ENCODE results near the gene UTP11. TPM values are rescaled to one million over a fixed set of nuclear protein-coding genes. Genes with fewer than 3 reads are reported as not detected.
"Not testable (repeated sequence)": the region's sequence is repeated elsewhere in the genome, so short reads cannot be mapped to it uniquely, and the experiment has no call there.

The UTP11 gene
- total RNA-seq, 1 experiment from 2014 or later = 101 TPM

DNA sequence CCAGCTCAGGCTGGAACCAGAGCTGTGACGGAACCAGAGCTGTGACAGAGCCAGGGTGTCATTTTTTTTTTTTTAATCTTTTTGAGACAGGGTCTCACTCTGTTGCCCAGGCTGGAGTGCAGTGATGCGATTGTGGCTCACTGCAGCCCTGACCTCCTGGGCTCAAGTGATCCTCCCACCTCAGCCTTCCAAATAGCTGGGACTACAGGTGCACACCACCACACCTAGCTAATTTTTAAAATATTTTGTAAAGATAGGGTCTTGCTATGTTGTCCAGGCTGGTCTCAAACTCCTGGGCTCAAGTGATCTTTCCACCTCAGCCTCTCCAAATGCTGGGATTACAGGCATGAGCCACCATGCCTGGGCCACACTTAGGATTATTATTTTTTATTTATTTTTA lies 20.5 kb downstream of the UTP11 start:
- not testable (repeated sequence) for DNase-seq, H3K27me3 ChIP-seq, H3K9me3 ChIP-seq, H3K36me3 ChIP-seq, H3K4me3 ChIP-seq

DNA sequence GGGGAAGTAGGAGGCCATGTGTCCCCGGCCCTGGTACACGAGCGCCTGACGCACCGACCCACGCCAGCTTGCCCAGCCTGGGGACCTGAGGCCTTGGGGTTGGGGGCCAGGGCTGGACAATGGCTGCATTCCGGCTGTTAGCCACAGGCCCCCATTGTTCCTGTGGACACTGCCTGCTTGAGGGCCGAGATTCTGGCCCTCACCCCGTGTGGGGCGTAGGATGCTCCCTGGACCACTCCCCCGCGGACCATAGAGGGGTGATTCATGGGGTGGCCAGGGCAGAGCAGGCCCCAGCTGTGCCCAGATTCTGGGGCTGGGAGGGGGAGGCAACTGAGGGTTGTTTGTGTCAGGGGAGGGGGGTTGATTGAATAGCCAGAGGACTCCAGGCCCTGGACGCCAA lies 22.3 kb downstream of the UTP11 start:
- Histone ChIP-seq H3K9me3 (no peaks in the 10 kb centered on the region), H3K36me3 (no peaks in the 10 kb centered on the region), H3K4me3 (no peak overlapping the region), H3K27me3 (no peaks in the 10 kb centered on the region)
- no peak for DNase-seq

DNA sequence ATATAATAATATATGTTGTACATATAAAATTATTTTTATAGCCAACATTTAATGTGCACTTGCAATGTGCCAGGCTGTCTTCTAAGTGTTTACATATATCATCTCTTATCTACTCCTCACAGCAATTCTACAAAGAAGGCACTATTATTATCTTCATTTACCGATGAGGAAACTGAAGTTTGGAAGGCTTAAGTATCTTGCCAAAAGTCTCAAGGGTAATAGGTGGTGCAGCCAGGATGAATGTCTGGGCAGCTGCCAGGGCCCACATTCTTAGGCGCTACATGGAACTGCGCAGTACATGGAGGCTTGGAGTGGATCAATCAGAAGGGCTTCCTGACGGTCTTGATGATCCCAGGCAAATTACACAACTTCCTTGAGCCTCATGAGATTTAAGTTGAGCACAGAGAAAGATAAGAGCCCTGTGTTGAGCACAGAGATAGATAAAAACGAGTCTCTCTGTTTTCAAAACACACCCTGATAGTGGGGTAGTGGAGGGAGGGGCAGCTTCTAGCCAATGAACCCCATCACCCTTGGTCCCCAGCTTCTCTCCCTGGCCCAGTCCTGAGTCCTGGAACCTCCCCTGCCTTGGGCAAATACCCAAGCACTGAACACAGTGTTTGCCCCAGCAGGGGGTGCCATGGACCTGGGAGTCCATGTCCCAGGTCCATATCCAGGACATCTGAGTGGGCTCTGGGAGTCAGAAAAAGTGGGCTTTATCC lies 24.8 kb downstream of the UTP11 start:
- Histone ChIP-seq H3K9me3 (no peaks in the 10 kb centered on the region), H3K27me3 (no peaks in the 10 kb centered on the region), H3K36me3 (no peaks in the 10 kb centered on the region), H3K4me3 (no peak overlapping the region)
- no peak for DNase-seq

DNA sequence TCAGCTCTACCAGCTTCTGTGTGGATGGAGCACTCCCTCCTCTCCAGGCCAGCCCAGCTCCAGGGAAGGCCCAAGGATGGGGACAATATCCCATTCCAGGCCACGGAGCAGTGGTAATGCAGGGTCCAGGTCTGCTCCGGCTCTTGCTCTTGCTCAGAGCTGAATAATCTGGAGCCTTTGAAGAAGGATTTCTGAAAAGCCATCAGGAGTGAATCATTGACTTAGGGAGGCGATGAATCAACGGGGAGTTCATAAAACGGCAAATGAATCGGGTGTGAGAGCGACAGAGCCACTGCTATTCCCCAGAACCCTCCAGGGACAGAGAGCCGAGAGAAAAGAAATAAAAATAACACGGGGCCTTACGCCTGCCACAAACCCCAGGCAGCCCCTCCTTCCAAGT lies 26.3 kb downstream of the UTP11 start:
- Histone ChIP-seq H3K9me3 (no peaks in the 10 kb centered on the region), H3K27me3 (peaks cover under 1% of the 10 kb centered on the region; the same call in 1 of the 2 replicates), H3K36me3 (no peaks in the 10 kb centered on the region), H3K4me3 (no peak overlapping the region)
- peak; percentile 36 for DNase-seq

DNA sequence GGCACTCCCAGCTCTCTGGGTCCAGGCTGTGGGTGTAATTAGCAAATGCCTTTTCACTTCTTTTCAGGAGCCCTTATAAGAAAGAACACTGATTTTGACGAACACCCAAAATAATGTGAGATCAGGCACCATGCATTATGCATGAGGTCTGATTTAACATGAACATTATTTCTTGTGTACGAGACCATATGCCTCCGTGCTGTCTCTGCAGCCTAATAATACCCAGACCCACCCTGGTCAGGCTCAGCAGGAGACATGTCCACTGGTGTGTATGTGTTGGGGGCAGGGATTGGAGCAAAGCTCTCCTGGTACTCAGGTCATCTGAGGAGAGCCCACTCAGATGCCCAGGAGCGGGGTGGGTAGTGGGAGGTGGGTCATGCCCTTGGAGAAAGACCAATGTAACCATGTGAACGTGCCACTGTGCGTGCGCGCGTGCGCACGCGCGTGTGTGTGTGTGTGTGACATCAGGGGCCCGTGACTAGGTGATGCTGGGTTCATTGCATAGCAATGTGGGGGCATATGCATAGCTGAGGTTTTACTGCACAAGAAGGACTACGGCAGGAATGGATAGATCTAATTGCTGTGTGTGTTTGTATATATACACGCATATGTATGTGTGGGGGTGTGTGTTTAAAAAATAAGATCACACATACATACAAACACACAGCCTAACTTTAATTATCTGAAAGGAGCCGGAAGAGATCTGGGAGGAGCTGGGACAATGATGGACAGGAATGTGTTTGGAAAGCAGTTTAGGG lies 27.0 kb downstream of the UTP11 start:
- H3K4me3 ChIP-seq = no peak overlapping the region
- H3K36me3 ChIP-seq = no peaks in the 10 kb centered on the region
- no peaks in the 10 kb centered on the region for H3K9me3 ChIP-seq
- peaks cover 5% of the 10 kb centered on the region; the same call in 1 of the 2 replicates for H3K27me3 ChIP-seq
- no peak for DNase-seq

DNA sequence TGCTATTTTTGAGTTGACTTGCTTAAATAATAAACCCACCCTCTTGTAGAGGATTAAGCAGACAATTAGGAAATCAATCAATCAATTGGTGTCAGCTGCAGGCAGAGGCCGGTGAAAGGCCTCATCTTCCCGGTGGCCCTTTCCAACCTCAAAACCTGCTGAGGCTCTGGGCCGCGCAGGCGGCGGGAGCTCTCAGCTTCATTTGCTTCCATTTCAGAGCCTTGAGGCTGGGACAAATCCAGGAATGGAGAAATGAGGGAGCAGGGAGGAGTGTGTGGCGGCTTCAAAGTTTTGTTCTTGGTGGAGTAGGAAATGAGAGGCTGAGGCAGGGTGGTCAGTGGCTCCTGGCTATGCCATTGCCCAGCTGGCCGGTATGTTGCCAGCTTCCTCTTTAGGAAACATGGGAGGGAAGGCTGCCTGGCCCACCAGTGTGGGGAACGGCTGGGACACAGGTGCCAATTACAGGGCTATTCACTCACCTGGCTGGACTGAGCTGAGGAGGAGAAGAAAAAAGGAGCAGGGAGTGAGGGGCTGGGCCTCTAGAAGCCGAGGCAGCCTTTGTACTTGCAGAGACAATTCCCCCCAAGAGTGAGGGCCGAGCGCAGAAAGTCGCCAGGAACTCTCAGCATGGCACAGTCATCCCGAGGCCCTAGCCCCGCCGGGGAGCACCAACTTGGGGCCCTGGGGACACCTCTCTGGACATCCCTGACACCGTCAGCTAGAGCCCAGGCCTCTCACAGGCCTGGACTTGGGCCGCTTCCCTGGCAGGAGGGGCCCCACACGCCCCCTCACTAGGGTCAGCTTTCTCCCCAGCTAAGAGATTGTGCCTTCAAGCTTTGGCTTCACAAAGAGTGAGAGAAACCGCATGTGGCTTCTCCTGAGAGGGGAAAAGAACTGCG lies 29.7 kb downstream of the UTP11 start:
- H3K9me3 ChIP-seq = no peaks in the 10 kb centered on the region
- DNase-seq = no peak
- H3K36me3 ChIP-seq = no peaks in the 10 kb centered on the region
- no peak overlapping the region for H3K4me3 ChIP-seq
- H3K27me3 ChIP-seq = peaks cover 14% of the 10 kb centered on the region

DNA sequence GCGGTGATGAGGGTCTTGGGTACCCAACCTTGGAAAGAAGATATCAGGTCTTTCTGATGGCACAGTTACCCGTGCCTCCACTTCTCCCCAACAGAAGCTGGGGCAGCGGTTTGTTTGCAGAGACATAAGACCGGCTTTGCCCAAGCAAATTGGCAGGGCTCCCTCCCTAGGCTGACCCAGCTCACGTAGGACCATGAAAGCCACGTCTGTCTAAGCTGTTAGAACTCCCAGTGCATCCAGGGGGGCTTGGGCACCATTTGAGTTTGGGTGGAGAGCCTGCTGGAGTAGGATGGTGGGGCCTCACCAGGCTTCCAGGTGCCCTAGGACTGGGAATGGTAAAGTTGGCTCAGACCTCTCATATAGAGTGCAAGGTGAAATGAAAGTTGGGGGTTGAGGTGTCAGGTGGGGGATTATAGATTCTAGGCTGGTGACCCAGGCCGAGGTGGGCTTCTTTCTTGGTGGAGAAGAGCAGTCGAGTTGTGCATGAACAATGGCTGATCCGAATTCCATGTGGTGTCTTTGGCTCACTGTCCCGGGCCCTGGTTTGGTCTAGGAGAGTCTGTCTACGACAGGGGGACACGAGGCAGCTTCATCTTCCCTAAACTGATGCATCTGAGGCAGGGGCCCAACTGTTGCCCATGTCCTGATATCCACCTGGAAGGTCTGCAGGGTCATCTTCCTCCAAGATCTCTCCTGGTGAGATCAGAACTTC lies 30.7 kb downstream of the UTP11 start:
- no peak for DNase-seq
- Histone ChIP-seq H3K9me3 (no peaks in the 10 kb centered on the region), H3K27me3 (peaks cover 14% of the 10 kb centered on the region), H3K4me3 (no peak overlapping the region), H3K36me3 (no peaks in the 10 kb centered on the region)

DNA sequence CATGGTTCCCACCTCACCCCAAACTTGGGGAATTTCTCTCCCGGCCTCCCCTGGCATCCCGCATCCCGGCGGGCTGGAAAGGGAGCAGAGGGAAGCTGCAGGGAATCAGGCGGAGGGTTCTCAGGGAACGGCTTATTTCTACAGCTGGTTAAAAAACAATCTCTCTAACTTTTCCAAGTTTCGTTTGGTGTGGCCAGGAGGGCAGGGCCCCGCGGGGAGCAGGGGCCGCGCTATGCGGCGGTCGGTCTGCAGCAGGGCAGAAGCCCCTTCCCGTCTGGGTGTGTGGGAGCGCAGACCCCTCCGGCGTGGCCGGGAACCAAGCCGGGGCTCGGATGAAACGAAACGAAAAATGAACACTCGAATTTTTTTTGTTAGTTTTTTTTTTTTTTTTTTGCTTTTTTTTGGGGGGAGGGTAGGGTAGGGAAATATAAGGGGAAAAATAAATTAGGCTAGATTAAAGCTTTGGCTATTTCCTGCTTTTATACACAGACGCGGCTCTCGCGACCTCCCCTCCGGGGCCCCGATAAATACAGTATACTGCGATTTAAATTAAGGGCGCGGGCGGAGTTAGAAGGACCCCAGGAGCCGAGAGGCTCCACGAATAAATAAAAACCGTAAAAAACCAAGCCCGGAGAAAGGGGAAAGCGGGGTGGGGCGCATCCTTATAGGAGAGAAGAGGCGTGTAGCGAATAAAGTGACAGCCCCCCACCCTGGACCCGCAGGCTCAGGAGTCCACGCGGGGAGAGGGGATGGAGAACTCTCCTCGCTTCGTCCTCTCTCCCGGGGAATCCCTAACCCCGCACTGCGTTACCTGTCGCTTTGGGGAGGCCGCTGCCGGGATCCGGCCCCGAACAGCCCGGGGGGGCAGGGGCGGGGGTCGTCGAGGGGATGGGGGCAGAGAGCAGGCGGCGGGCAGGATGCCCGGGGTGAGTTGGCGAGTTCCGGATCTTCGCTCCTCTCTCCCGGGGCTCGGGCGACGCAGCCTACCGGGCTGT lies 32.0 kb downstream of the UTP11 start:
- no peaks in the 10 kb centered on the region for H3K36me3 ChIP-seq
- peak overlapping the region; percentile 20; the same call in 1 of the 2 replicates for H3K4me3 ChIP-seq
- H3K9me3 ChIP-seq = no peaks in the 10 kb centered on the region
- peaks cover 14% of the 10 kb centered on the region for H3K27me3 ChIP-seq
- DNase-seq = no peak

DNA sequence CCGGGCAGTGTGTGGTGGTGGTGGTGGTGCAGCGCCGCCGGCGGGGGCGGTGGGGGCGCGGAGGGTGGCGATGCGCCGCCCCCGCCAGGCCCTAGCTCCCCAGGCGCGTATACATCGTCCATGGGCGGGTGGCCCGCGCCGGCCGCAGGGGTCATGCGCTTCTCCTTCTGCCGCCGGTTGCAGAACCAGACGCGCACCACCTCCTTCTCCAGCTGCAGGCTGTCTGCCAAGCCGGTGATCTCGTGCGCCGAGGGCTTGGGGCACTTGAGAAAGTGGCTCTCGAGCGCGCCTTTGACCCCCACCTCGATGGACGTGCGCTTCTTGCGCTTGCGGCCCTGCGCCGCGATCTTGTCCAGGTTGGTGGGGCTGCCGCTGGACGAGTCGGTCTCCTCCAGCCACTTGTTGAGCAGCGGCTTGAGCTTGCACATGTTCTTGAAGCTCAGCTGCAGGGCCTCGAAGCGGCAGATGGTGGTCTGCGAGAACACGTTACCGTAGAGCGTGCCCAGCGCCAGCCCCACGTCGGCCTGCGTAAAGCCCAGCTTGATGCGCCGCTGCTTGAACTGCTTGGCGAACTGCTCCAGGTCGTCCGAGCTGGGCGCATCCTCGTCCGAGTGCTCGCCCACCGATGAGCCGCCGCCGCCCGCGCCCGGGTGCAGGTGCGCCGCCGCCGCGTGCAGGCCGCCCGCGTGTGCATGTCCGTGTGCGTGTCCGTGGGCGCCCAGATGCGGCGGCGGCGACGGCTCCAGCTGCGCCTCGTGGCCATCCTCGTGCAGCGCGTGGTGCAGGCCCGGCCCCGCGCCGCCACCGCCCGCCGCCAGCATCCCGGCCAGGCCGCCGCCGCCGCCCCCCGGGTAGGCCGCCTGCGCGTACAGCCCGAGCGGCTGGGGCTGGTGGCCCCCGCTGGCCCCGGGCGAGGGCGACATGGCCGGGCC lies 33.1 kb downstream of the UTP11 start:
- H3K36me3 ChIP-seq = no peaks in the 10 kb centered on the region
- H3K27me3 ChIP-seq = peaks cover 14% of the 10 kb centered on the region
- DNase-seq = peak; percentile 36
- no peaks in the 10 kb centered on the region for H3K9me3 ChIP-seq
- no peak overlapping the region for H3K4me3 ChIP-seq

DNA sequence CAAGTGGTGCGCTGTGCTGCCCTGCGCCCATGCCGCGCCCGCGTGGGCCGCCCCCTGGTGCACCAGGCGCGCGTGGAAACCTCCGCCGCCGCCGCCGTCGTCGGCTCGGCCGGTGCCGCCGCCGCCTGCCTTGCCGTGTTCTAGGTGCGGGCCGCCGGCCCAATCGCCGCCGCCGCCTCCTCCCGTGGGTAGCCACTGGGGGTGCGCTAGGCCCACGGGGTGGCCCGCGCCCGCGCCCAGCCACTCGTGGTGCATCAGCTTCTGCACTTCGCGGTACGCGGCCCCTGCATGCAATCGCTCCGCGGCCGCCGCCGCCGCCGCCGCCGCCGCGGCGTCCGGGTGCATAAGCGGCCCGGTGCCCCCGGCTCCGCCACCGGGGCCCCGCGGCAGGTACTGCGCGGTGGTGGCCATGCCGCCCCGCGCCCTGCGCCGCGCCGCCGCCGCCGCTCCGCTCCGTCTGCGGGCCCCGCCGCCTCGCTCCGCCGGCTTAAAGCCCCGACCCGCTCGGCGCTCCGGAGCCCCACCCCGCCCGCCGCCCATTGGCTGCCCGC lies 33.9 kb downstream of the UTP11 start, which contains the start of gene POU3F1:
Gene POU3F1 (minus strand): TSS at position 461 of the 551 bp plus-strand sequence. CDS start 50 bp downstream, at position 411.
- H3K4me3 ChIP-seq = peak within 1 kb of the TSS; percentile 58
- peaks cover 14% of the 10 kb centered on the region for H3K27me3 ChIP-seq
- no peaks in the 10 kb centered on the region for H3K9me3 ChIP-seq
- H3K36me3 ChIP-seq = no peaks in the 10 kb centered on the region
- DNase-seq = no peak

DNA sequence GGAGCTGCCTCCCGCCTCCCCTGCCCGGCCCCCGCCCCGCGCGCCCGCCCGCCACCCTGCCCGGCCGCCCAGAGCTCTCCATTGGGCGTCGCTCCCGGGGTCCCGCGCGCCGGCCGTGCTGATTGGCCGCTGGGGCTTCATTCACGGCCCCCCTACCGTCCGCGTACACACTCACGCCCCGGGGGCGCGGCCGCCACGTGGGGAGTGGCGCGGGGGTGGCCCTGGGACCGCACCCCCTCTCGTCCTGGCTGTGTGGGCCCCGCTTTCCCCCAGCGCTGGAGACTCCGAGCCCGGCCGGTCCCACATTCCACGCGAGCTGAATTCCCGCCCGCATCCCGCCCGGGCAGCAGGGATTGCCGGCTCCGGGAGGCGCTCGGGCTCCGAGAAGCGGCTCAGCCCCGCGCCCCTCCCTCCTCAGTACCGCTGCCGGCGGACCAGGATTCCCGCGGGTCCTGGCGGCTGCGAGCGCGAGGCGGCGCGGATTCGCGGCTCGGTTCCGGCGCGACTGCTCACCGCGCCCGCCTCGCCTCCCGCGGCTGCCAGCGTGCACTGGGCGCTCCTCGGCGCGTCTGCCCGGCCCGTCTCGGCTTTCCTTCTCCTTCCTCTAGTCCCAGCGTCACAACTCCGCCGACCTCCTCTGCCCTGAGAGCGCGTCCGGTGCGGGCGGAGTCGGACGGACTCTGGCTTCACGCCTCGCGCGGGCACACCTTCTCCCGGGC lies 34.5 kb downstream of the UTP11 start:
- Histone ChIP-seq H3K36me3 (no peaks in the 10 kb centered on the region), H3K27me3 (peaks cover 14% of the 10 kb centered on the region), H3K4me3 (peak overlapping the region; percentile 58), H3K9me3 (no peaks in the 10 kb centered on the region)
- peak; percentile 92 for DNase-seq

DNA sequence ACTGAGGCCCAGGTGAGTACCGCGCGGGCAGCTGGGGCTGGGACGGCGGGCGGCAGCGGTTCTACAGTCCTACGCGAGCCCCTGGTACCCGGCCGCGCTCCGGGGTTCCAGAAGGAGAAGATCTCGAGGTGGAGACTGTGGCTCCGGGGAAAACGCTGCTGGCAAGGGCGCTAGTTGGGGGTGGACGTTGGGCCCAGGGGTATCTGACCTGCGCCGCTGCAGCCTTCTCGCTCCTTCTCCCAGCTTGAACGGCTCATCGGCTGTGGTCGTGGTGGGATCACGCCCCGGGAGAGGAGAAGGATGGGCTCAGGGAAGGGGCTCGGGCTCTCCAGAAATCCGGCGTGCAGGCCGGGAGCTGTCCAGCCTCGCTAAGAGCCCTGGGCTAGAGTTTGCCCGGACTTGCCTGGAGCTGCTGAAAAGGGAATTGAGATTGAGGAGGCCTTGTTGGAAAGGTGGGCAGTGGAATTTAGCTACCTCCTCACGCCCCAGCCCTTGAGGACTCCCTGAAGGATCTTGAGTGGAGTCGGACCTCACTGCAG lies 35.1 kb downstream of the UTP11 start:
- Histone ChIP-seq H3K9me3 (no peaks in the 10 kb centered on the region), H3K27me3 (peaks cover 14% of the 10 kb centered on the region), H3K4me3 (peak overlapping the region; percentile 58), H3K36me3 (no peaks in the 10 kb centered on the region)
- no peak for DNase-seq

DNA sequence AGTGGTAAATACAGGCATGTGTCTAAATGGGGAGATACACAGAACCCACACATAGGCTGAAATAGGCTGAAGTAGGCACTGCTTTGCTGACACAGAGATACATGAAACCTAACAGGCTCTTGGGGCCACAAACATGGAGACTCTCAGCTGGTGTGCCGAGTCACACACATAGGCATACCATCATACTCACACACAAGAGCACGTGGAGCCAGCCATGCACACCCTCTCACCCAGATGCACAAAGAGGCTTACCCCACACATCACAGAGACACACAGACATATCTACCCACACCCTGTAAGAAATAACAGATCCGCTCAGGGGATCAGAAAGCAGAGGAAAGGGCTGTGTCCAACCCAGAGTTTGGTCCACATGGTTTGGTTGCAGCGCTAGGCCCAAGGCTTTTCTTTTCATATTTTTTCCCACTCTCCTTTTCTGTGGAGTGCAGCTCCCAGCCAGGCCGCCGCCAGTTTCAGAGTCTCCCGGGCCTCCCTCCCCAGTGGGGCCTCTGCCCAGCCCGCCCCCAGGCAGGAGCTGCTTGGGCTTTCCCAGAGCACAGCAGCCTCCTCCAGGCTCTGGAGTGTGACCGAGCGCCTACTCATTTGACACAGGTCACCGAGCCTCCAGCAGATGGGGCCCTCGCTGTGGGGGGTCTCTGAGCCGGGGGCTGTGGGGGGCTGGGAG lies 38.0 kb downstream of the UTP11 start:
- no peak for DNase-seq
- Histone ChIP-seq H3K27me3 (peaks cover 2% of the 10 kb centered on the region), H3K4me3 (no peak overlapping the region), H3K36me3 (no peaks in the 10 kb centered on the region), H3K9me3 (no peaks in the 10 kb centered on the region)
